Endodermal cell (in vitro differentiated cells): ENCODE data around the gene SLC6A8. TPM values are rescaled to one million over a fixed set of nuclear protein-coding genes. Genes with fewer than 3 reads are reported as not detected.

Experiments
- DNase-seq: peaks from one replicate; pipeline ENCODE4 v3.0.0-alpha.2; 2017
- H3K27ac ChIP-seq: 2 replicates; pipeline ENCODE4 v1.5.1; 2013; ENCODE audit warnings: mild to moderate bottlenecking, low read depth, low read length, moderate library complexity
- H3K27me3 ChIP-seq: 2 replicates; pipeline ENCODE4 v1.6.1; 2013; ENCODE audit warnings: mild to moderate bottlenecking, low read length, moderate library complexity; ENCODE audit not compliant: insufficient read depth, control insufficient read depth, poor library complexity, severe bottlenecking
- H3K36me3 ChIP-seq: 2 replicates; pipeline ENCODE4 v1.7.0; 2013; ENCODE audit warnings: mild to moderate bottlenecking, low read length, moderate library complexity; ENCODE audit not compliant: control insufficient read depth, insufficient read depth
- H3K4me1 ChIP-seq: one replicate; pipeline ENCODE4 v1.7.0; 2013; ENCODE audit warnings: low read length; ENCODE audit not compliant: control insufficient read depth, insufficient read depth
- H3K4me3 ChIP-seq: 2 replicates; pipeline ENCODE4 v1.5.1; 2013; ENCODE audit warnings: mild to moderate bottlenecking, low read length, moderate library complexity
- H3K9ac ChIP-seq: 2 replicates; pipeline ENCODE4 v1.6.1; 2013; ENCODE audit warnings: mild to moderate bottlenecking, low read length, moderate library complexity; ENCODE audit not compliant: poor library complexity, severe bottlenecking; ENCODE audit errors: extremely low read depth
- H3K9me3 ChIP-seq: 2 replicates; pipeline ENCODE4 v1.6.1; 2013; ENCODE audit warnings: mild to moderate bottlenecking, low read length, moderate library complexity; ENCODE audit not compliant: control insufficient read depth
- H3K27ac Mint-ChIP-seq: 2 replicates; pipeline ENCODE4 v1.8.0; 2020; ENCODE audit warnings: mixed read lengths
- H3K27me3 Mint-ChIP-seq: 2 replicates; pipeline ENCODE4 v1.8.0; 2021; ENCODE audit warnings: mild to moderate bottlenecking, mixed read lengths; ENCODE audit not compliant: insufficient read depth
- H3K36me3 Mint-ChIP-seq: 2 replicates; pipeline ENCODE4 v1.8.0; 2020; ENCODE audit warnings: low read depth, mixed read lengths
- H3K4me1 Mint-ChIP-seq: 2 replicates; pipeline ENCODE4 v1.8.0; 2020; ENCODE audit warnings: mixed read lengths
- H3K4me3 Mint-ChIP-seq: 2 replicates; pipeline ENCODE4 v1.8.0; 2020; ENCODE audit warnings: mild to moderate bottlenecking, moderate library complexity, mixed read lengths
- H3K9me3 Mint-ChIP-seq: 2 replicates; pipeline ENCODE4 v1.8.0; 2020; ENCODE audit warnings: mild to moderate bottlenecking, mixed read lengths
- WGBS, 2 experiments: methylation state at CpG; one replicate each; pipeline versions ENCODE4 v1.1.5 to v1.1.7; 2013; ENCODE audit warnings: missing lambda C conversion rate in 2 of 2, mixed read lengths in 1 of 2; ENCODE audit not compliant: insufficient coverage in 1 of 2, insufficient read length in 1 of 2; 5-methylcytosine and 5-hydroxymethylcytosine counted together
- total RNA-seq, 2 donors: library from RNA; stranded (reverse); fragmentation: NEBNext Ultra II Directional in 1 of 2; extraction: Animal tissue kit (Norgen Biotek cat#: 25700) in 1 of 2; gene quantifications; 2 replicates in 1 of 2; 3 replicates in 1 of 2; pipeline ENCODE4 v1.2.1, GENCODE V29; 2021
- TF ChIP-seq, protein P1 (sequence below): fragments of 200-600 bp; sonication (generic); conservative IDR thresholded peaks from 2 replicates; pipeline ENCODE4 v1.5.0; 2021; ENCODE audit warnings: antibody characterized with exemption, mild to moderate bottlenecking

Gene SLC6A8
- total RNA-seq, 2 donors from 2014 or later = 57.6 to 121 TPM

GRCh38 chrX:153700967-153701366, 13.2 kb downstream of the SLC6A8 start:
- no peaks in the 10 kb centered on the region for H3K4me1 ChIP-seq
- H3K36me3 ChIP-seq = peaks cover 3% of the 10 kb centered on the region
- H3K9ac ChIP-seq = no peak overlapping the region
- no peak for DNase-seq
- H3K27me3 ChIP-seq = no peaks in the 10 kb centered on the region
- no peak overlapping the region for H3K27ac ChIP-seq
- H3K4me3 ChIP-seq = no peak overlapping the region
- TF ChIP-seq, protein P1, sequence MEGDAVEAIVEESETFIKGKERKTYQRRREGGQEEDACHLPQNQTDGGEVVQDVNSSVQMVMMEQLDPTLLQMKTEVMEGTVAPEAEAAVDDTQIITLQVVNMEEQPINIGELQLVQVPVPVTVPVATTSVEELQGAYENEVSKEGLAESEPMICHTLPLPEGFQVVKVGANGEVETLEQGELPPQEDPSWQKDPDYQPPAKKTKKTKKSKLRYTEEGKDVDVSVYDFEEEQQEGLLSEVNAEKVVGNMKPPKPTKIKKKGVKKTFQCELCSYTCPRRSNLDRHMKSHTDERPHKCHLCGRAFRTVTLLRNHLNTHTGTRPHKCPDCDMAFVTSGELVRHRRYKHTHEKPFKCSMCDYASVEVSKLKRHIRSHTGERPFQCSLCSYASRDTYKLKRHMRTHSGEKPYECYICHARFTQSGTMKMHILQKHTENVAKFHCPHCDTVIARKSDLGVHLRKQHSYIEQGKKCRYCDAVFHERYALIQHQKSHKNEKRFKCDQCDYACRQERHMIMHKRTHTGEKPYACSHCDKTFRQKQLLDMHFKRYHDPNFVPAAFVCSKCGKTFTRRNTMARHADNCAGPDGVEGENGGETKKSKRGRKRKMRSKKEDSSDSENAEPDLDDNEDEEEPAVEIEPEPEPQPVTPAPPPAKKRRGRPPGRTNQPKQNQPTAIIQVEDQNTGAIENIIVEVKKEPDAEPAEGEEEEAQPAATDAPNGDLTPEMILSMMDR = no peak
- Mint-ChIP-seq H3K27ac (no peak overlapping the region), H3K9me3 (peaks cover 65% of the 10 kb centered on the region), H3K27me3 (no peaks in the 10 kb centered on the region), H3K36me3 (peaks cover 18% of the 10 kb centered on the region), H3K4me3 (no peak overlapping the region), H3K4me1 (no peaks in the 10 kb centered on the region)
- no peaks in the 10 kb centered on the region for H3K9me3 ChIP-seq
- WGBS, 2 experiments = 97% methylated on average over 4 of the region's 6 CpGs; no CpG with 5 or more reads in 1 of the 2 experiments

DNA sequence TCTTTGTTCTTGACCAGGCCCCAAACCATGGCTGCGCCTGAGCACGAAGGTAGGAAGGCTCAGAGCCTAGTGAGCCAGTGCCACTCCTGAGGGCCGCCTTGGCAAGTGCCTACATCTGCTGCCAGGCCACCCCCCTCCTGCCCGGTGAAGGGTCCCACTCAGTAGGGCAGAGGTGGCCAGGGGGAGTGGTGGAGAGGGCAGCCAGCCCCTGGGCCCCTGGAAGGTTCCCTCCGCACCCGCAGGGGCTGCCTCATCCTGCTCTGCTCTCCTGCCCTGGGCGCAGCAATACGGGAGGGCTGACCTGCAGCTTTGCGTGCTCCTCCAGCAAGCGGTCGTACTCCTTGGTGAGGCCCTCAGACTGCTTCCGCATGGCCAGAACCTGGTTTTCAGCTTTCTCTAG, 14.0 kb downstream of the SLC6A8 start:
- no peaks in the 10 kb centered on the region for H3K9me3 ChIP-seq
- Mint-ChIP-seq H3K4me3 (no peak overlapping the region), H3K4me1 (no peaks in the 10 kb centered on the region), H3K27me3 (no peaks in the 10 kb centered on the region), H3K9me3 (peaks cover 68% of the 10 kb centered on the region), H3K27ac (no peak overlapping the region), H3K36me3 (peaks cover 23% of the 10 kb centered on the region)
- no peaks in the 10 kb centered on the region for H3K27me3 ChIP-seq
- 94% methylated on average over 12 of the region's 12 CpGs; no CpG with 5 or more reads in 1 of the 2 experiments for WGBS, 2 experiments
- H3K9ac ChIP-seq = no peak overlapping the region
- DNase-seq = no peak
- no peak overlapping the region for H3K4me3 ChIP-seq
- no peak overlapping the region for H3K27ac ChIP-seq
- no peaks in the 10 kb centered on the region for H3K4me1 ChIP-seq
- TF ChIP-seq, protein P1 = no peak
- peaks cover 3% of the 10 kb centered on the region for H3K36me3 ChIP-seq

DNA sequence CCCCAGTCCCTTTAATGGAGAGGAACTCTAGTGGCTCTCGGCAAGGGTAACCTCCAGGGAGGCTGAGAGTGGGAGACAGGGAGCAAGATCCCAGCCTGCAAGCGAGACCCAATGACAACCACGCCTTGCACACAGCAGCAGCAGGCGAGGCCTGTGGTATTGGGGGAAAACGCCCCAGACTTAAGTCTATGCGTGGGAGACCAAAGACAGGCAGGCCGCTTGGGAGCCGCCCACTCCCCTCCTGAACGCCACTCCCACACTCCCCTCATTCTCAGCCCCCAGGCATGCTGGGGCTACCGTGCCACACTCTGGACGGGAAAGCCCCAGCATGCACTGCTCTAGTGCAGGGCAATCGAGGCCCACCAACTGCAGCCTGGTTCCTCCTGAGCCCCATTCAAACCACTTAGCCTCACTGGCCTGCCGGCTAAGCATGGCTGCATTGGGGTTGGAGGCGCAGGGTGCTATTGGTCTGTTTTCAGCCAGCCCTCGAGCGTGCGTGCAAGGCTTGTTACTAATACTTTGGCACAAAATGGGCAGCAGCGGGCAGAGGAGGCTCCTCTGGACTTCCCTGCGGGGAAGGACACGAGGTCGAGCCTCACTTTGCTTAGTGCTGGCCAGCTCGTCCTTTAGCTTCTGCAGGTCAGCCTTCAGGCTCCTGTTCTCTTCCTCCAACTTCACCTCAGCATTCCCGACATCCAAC, 14.8 kb downstream of the SLC6A8 start:
- H3K36me3 ChIP-seq = peaks cover 3% of the 10 kb centered on the region
- Mint-ChIP-seq H3K27me3 (no peaks in the 10 kb centered on the region), H3K9me3 (peaks cover 68% of the 10 kb centered on the region), H3K4me1 (no peaks in the 10 kb centered on the region), H3K27ac (no peak overlapping the region), H3K36me3 (peaks cover 28% of the 10 kb centered on the region), H3K4me3 (no peak overlapping the region)
- H3K4me1 ChIP-seq = no peaks in the 10 kb centered on the region
- H3K27ac ChIP-seq = no peak overlapping the region
- H3K9ac ChIP-seq = no peak overlapping the region
- no peaks in the 10 kb centered on the region for H3K27me3 ChIP-seq
- no peak overlapping the region for H3K4me3 ChIP-seq
- TF ChIP-seq, protein P1 = no peak
- no peak for DNase-seq
- 98 to 100% methylated on average over 7 to 21 of the region's 23 CpGs for whole genome bisulfite sequencing, 2 experiments
- H3K9me3 ChIP-seq = no peaks in the 10 kb centered on the region
